MCF 10A (cell line): ENCODE measurements around the gene PIK3R5. TPM values are rescaled to one million over a fixed set of nuclear protein-coding genes. Genes with fewer than 3 reads are reported as not detected.

ENCODE experiments used
- BruUV-seq: library from RNA; stranded (reverse); fragments of 400-500 nt; replicated peaks from 2 replicates; lab custom pipeline; 2021; lab: Mats Ljungman, UMichigan
- CTCF ChIA-PET: fragments of 300-600 bp; sonication (Branson Sonifier 250); formaldehyde crosslinking; extraction: SDS; loops from one replicate; lab custom pipeline; 2021; ENCODE audit warnings: antibody characterized with exemption, inconsistent platforms; lab: Yijun Ruan, JAX
- POLR2A ChIA-PET: fragments of 300-600, 350-650 bp; sonication (Branson Sonifier 250); formaldehyde crosslinking; extraction: SDS; loops from one replicate; lab custom pipeline; 2020; ENCODE audit warnings: antibody characterized with exemption, inconsistent platforms; lab: Yijun Ruan, JAX
- DNase-seq: peaks from one replicate; pipeline ENCODE4 v3.0.0-alpha.2; 2018; ENCODE audit not compliant: unreplicated experiment
- H3K27ac Mint-ChIP-seq: one replicate; pipeline ENCODE4 v1.8.0; 2022; ENCODE audit warnings: mild to moderate bottlenecking, low read depth, mixed read lengths; ENCODE audit not compliant: unreplicated experiment
- H3K27me3 Mint-ChIP-seq: one replicate; pipeline ENCODE4 v1.8.0; 2022; ENCODE audit warnings: mixed read lengths; ENCODE audit not compliant: insufficient read depth, unreplicated experiment
- H3K36me3 Mint-ChIP-seq: one replicate; pipeline ENCODE4 v1.8.0; 2022; ENCODE audit warnings: mild to moderate bottlenecking, moderate library complexity, mixed read lengths; ENCODE audit not compliant: insufficient read depth, unreplicated experiment
- H3K4me1 Mint-ChIP-seq: one replicate; pipeline ENCODE4 v1.8.0; 2022; ENCODE audit warnings: mixed read lengths; ENCODE audit not compliant: insufficient read depth, unreplicated experiment
- H3K4me3 Mint-ChIP-seq: one replicate; pipeline ENCODE4 v1.8.0; 2022; ENCODE audit warnings: mild to moderate bottlenecking, moderate library complexity, mixed read lengths; ENCODE audit not compliant: unreplicated experiment
- H3K9me3 Mint-ChIP-seq: one replicate; pipeline ENCODE4 v1.8.0; 2022; ENCODE audit warnings: mixed read lengths; ENCODE audit not compliant: unreplicated experiment
- intact Hi-C: fragments of 100-400 bp; cut with micrococcal nuclease; formaldehyde crosslinking; loops from 2 replicates; pipeline ENCODE4 v1.14.1; 2022
- total RNA-seq: library from RNA; stranded (reverse); gene quantifications from 2 replicates; pipeline ENCODE4 v1.2.3, GENCODE V29; 2022
- TF ChIP-seq, protein P1 (sequence below): fragments of 200-600 bp; IDR thresholded peaks from one replicate; pipeline ENCODE4 v1.8.0; 2022; ENCODE audit warnings: antibody characterized with exemption, mild to moderate bottlenecking; ENCODE audit not compliant: unreplicated experiment

Gene PIK3R5
- total RNA-seq, 1 experiment from 2014 or later, result not detected

DNA sequence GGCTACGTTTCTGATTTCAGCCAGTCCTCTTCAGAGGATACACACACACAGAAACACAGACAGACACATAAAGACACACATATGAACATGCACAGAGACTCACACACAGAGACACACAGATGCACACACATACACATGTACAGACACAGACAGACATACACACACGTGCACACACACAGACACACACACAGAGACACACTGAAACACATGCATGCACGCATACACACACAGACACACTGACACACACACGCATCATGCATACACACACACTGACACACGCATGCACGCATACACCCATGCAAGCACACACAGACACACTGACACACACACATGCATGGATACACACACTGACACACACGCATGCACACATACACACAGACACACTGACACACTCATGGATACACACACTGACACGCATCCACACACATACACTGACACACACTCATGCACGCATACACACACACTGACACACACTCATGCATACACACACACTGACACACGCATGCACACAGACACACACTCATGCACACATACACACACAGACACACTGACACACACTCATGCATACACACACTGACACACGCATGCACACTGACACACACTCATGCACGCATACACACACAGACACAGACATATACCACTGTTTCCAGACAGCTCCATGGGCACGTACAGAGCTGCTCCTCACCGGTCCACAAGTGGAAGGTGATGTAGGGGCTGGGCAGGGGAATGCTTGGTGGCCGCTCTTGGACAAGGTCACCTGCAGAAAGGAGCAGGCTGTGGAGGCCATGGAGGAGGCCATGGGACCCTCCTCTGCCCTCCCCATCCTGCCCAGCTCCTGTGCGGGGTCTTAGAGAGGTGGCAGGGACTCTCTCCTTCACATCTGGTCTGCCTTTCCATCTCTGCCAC lies 136.2 kb downstream of the PIK3R5 start:
- H3K36me3 Mint-ChIP-seq, result no peaks in the 10 kb centered on the region

More for the DNA sequence above, 136.2 kb downstream of the PIK3R5 start:
- intact Hi-C loops, result no loop called here
- Mint-ChIP-seq H3K9me3 (peaks cover 6% of the 10 kb centered on the region), H3K27me3 (no peaks in the 10 kb centered on the region), H3K27ac (no peak overlapping the region), H3K4me3 (no peak overlapping the region), H3K4me1 (no peaks in the 10 kb centered on the region)
- DNase-seq, result no peak
- CTCF ChIA-PET, result no interaction called here
- no TSS peak for BruUV-seq
- TF ChIP-seq, protein P1, sequence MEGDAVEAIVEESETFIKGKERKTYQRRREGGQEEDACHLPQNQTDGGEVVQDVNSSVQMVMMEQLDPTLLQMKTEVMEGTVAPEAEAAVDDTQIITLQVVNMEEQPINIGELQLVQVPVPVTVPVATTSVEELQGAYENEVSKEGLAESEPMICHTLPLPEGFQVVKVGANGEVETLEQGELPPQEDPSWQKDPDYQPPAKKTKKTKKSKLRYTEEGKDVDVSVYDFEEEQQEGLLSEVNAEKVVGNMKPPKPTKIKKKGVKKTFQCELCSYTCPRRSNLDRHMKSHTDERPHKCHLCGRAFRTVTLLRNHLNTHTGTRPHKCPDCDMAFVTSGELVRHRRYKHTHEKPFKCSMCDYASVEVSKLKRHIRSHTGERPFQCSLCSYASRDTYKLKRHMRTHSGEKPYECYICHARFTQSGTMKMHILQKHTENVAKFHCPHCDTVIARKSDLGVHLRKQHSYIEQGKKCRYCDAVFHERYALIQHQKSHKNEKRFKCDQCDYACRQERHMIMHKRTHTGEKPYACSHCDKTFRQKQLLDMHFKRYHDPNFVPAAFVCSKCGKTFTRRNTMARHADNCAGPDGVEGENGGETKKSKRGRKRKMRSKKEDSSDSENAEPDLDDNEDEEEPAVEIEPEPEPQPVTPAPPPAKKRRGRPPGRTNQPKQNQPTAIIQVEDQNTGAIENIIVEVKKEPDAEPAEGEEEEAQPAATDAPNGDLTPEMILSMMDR, result no peak
- POLR2A ChIA-PET, result no interaction called here

Other genes starting within 250 kb of the PIK3R5 start
- not detected in 2 replicates for gene CCDC42, start 220.9 kb downstream of the PIK3R5 start, total RNA-seq
- gene SPDYE4, start 207.2 kb downstream of the PIK3R5 start, total RNA-seq, result not detected in 2 replicates
- gene MFSD6L, start 166.3 kb downstream of the PIK3R5 start, total RNA-seq, result not detected in 2 replicates
- not detected in 2 replicates for gene PIK3R6, start 98.0 kb downstream of the PIK3R5 start, total RNA-seq
- gene NTN1, start 55.8 kb upstream of the PIK3R5 start, total RNA-seq, result 0.10 and 0.23 TPM in 2 replicates